HepG2 (cell line): ENCODE results near the gene CDK14. TPM values are rescaled to one million over a fixed set of nuclear protein-coding genes. Genes with fewer than 3 reads are reported as not detected.

Experiments
- ATAC-seq: fragments of 200-7000 bp; cut with Tn5 transposase; 3 replicates; pipeline ENCODE4 v1.9.1; 2020; ENCODE audit warnings: mild to moderate bottlenecking, moderate library complexity
- BruUV-seq: library from RNA; stranded (reverse); fragments of 400-500 nt; replicated peaks from 2 replicates; lab custom pipeline; 2021; lab: Mats Ljungman, UMichigan
- CTCF ChIA-PET: fragments of 300-600 bp; formaldehyde crosslinking; extraction: SDS; loops from one replicate; lab custom pipeline; 2021; ENCODE audit warnings: low total read pairs, inconsistent platforms, low intra/inter-chr PET ratio; lab: Yijun Ruan, JAX
- POLR2A ChIA-PET: fragments of 350-600 bp; sonication (Branson Sonifier 250); formaldehyde crosslinking; loops from one replicate; lab custom pipeline; 2020; ENCODE audit warnings: antibody characterized with exemption, inconsistent platforms; lab: Yijun Ruan, JAX
- DNase-seq: peaks from one replicate; pipeline ENCODE4 v3.0.0-alpha.2; 2015; ENCODE audit warnings: low spot score
- FAIRE-seq: peaks from 3 replicates; lab custom pipeline; 2011; peaks lifted over from hg19 to GRCh38; lab: Jason Lieb, UNC
- H2AFZ ChIP-seq: one replicate; pipeline ENCODE4 v1.6.1; 2011; ENCODE audit warnings: low read length, inconsistent platforms
- H3K27ac ChIP-seq: fragments of 300-600 bp; 3 replicates; pipeline ENCODE4 v1.8.0; 2011; ENCODE audit warnings: mixed run types, mild to moderate bottlenecking, mixed read lengths, low read length, inconsistent platforms; ENCODE audit not compliant: insufficient read depth; ENCODE audit errors: extremely low read length
- H3K27me3 ChIP-seq, 2 experiments: fragments of 200-600 bp in 1 of 2; 2 replicates in 1 of 2; 3 replicates in 1 of 2; pipeline versions ENCODE4 v1.6.0 to v1.8.0; 2011; ENCODE audit warnings: low read length in 2 of 2, mild to moderate bottlenecking in 2 of 2, moderate library complexity in 2 of 2, inconsistent platforms in 1 of 2; ENCODE audit not compliant: insufficient read depth in 2 of 2, control insufficient read depth in 1 of 2
- H3K36me3 ChIP-seq, 2 experiments: fragments of 200-600 bp in 1 of 2; replicated peaks in 1 of 2; 2 replicates in 1 of 2; 3 replicates in 1 of 2; pipeline versions ENCODE4 v1.5.1 to v1.8.0; 2011; ENCODE audit warnings: low read length in 2 of 2, inconsistent platforms in 1 of 2; ENCODE audit not compliant: insufficient read depth in 2 of 2, control insufficient read depth in 1 of 2
- H3K4me1 ChIP-seq: 2 replicates; pipeline ENCODE4 v1.5.1; 2012; ENCODE audit warnings: low read length, inconsistent platforms; ENCODE audit not compliant: insufficient read depth
- H3K4me2 ChIP-seq: 2 replicates; pipeline ENCODE4 v1.6.0; 2011; ENCODE audit warnings: low read depth, low read length, inconsistent platforms
- H3K4me3 ChIP-seq, 3 experiments: fragments of 200-600 bp in 1 of 3; sonication (generic), shearing (Covaris generic) in 1 of 3; replicated peaks in 1 of 3; 2 replicates each; pipeline ENCODE4 v1.5.1; 2011 to 2016; ENCODE audit warnings: low read length in 3 of 3, inconsistent platforms in 2 of 3, low read depth in 2 of 3, mild to moderate bottlenecking in 2 of 3, control low read depth in 1 of 3, mixed read lengths in 1 of 3; ENCODE audit not compliant: insufficient read depth in 1 of 3
- H3K79me2 ChIP-seq: one replicate; pipeline ENCODE4 v1.6.1; 2011; ENCODE audit warnings: low read length, inconsistent platforms; ENCODE audit not compliant: insufficient read depth
- H3K9ac ChIP-seq: 2 replicates; pipeline ENCODE4 v1.6.0; 2011; ENCODE audit warnings: mild to moderate bottlenecking, low read depth, low read length, inconsistent platforms; ENCODE audit not compliant: insufficient read depth
- H3K9me3 ChIP-seq: 2 replicates; pipeline ENCODE4 v1.5.1; 2012; ENCODE audit warnings: mild to moderate bottlenecking, low read length
- H4K20me1 ChIP-seq: 2 replicates; pipeline ENCODE4 v1.6.0; 2011; ENCODE audit warnings: inconsistent platforms, mild to moderate bottlenecking, low read length, moderate library complexity; ENCODE audit not compliant: insufficient read depth
- AHR ChIP-seq: IDR thresholded peaks from 2 replicates; pipeline ENCODE4 v1.6.1; 2018; ENCODE audit warnings: missing genetic modification reagents, missing compliant biosample characterization
- HNRNPLL ChIP-seq: fragments of 200-400 bp; formaldehyde crosslinking; IDR thresholded peaks from 2 replicates; pipeline ENCODE4 v1.6.1; 2017; ENCODE audit warnings: mild to moderate bottlenecking, low read depth, low read length; ENCODE audit not compliant: poor library complexity, severe bottlenecking
- NFE2 ChIP-seq: sonication (generic); formaldehyde crosslinking; IDR thresholded peaks from 2 replicates; pipeline ENCODE4 v1.4.0; 2020; ENCODE audit warnings: missing genetic modification reagents
- NR2C2 ChIP-seq: sonication (generic); formaldehyde crosslinking; IDR thresholded peaks from 2 replicates; pipeline ENCODE4 v1.4.0; 2020; ENCODE audit warnings: missing genetic modification reagents, mild to moderate bottlenecking, moderate library complexity, borderline replicate concordance
- ONECUT2 ChIP-seq: sonication (generic); formaldehyde crosslinking; IDR thresholded peaks from 2 replicates; pipeline ENCODE4 v1.4.0; 2020; ENCODE audit warnings: missing genetic modification reagents
- RFXANK ChIP-seq: IDR thresholded peaks from 2 replicates; pipeline ENCODE4 v1.6.1; 2016
- SMYD3 ChIP-seq: sonication (generic); formaldehyde crosslinking; IDR thresholded peaks from 2 replicates; pipeline ENCODE4 v1.8.1; 2023; ENCODE audit warnings: mild to moderate bottlenecking, missing genetic modification reagents
- SOX13 ChIP-seq, 3 experiments: fragments of 450-650 bp in 1 of 3; sonication (generic) in 1 of 3; formaldehyde crosslinking in 1 of 3; IDR thresholded peaks in 2 of 3; conservative IDR thresholded peaks in 1 of 3; 2 replicates each; pipeline versions ENCODE4 v1.5.0 to v1.6.1; 2016 to 2020; ENCODE audit warnings: antibody characterized with exemption in 1 of 3, mild to moderate bottlenecking in 1 of 3, missing compliant biosample characterization in 1 of 3, missing genetic modification reagents in 1 of 3, moderate library complexity in 1 of 3
- WIZ ChIP-seq: sonication (generic); formaldehyde crosslinking; IDR thresholded peaks from 2 replicates; pipeline ENCODE4 v1.5.1; 2020; ENCODE audit warnings: mild to moderate bottlenecking, missing genetic modification reagents
- ZNF136 ChIP-seq: sonication (generic); formaldehyde crosslinking; IDR thresholded peaks from 2 replicates; pipeline ENCODE4 v1.8.1; 2022; ENCODE audit warnings: low read depth, mild to moderate bottlenecking, moderate library complexity, missing genetic modification reagents
- ZNF3 ChIP-seq: IDR thresholded peaks from 2 replicates; pipeline ENCODE4 v1.7.0; 2017; ENCODE audit warnings: inconsistent platforms
- WGBS: methylation state at CpG from one replicate; pipeline ENCODE4 v1.1.6; 2017; ENCODE audit warnings: low lambda C conversion rate; 5-methylcytosine and 5-hydroxymethylcytosine counted together
- in situ Hi-C: cut with HindIII; loops from 2 replicates; pipeline ENCODE4 v1.10.0; 2017; ENCODE audit warnings: low pct_unique_long_range_greater_than_20kb; ENCODE audit not compliant: extremely low pct_ligation_motif_present
- intact Hi-C: fragments of 100-400 bp; cut with micrococcal nuclease; formaldehyde crosslinking; loops from one replicate; pipeline ENCODE4 v1.10.0; 2022; ENCODE audit not compliant: unreplicated experiment
- polyA plus RNA-seq, 8 experiments: library from polyadenylated mRNA; depleted of rRNA in 3 of 8; stranded (reverse) in 7 of 8; unstranded in 1 of 8; fragments of >200 nt; fragmentation: Illumina TruSeq in 4 of 8; extraction: Trizol in 4 of 8; gene quantifications; 2 replicates each; pipeline versions ENCODE4 v1.2.1 to v1.2.3, GENCODE V29; 2011 to 2016; ENCODE audit warnings: low read depth in 4 of 8, missing spikeins in 1 of 8, mixed read lengths in 1 of 8; ENCODE audit not compliant: insufficient read depth in 1 of 8
- total RNA-seq, 5 experiments: library from RNA; depleted of rRNA; stranded (reverse); fragments of >200 nt; fragmentation: Illumina TruSeq; extraction: Trizol; gene quantifications; 2 replicates each; pipeline ENCODE4 v1.2.3, GENCODE V29; 2016; ENCODE audit warnings: low read depth in 1 of 5

Gene CDK14
- total and polyA plus RNA-seq, 2 of the 13 experiments (the other 11 are each of a cell fraction or from before 2014, with no cell fraction given) = 0.26 to 0.71 TPM

DNA sequence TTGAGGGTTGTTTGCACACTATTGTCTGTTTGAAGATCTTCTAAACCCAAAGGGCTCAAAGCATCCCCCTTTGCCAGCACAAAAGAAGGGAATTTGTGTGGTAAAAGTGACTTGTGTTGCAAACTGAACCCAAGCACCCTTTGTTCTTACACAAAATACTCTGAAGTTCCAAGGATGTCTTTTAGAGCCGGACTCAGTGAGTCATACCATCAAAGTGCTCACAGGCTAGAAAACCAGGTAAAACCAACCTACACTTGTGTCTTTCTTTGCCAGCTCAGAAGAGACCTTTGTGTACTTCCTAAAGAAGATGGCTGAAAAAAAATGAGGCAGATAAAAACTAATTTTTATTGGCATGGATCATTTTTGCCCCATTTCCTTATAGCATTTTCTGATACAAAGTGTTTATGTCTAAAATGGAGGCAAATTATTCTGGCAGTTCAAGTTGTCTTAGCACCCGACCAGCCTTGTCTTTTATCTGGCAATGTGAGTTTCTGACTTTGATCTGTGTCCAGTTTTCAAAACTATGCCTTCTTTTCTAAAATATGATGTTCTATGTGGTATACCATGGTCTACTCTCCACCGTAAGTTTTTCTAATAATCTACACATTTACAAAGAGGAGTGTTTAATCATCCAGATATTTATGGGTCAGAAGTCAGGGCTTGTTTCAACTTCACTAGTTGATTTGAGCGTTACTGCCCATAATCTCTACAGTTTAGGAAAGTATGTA, 539.7 kb downstream of the CDK14 start:
- CTCF ChIA-PET = no interaction called here
- Histone ChIP-seq H3K27me3 (no peaks in the 10 kb centered on the region), H3K9ac (no peak overlapping the region), H3K4me1 (no peaks in the 10 kb centered on the region), H3K4me3 (no peak overlapping the region), H3K36me3 (no peaks in the 10 kb centered on the region), H3K27ac (no peak overlapping the region), H3K79me2 (no peaks in the 10 kb centered on the region), H3K9me3 (no peaks in the 10 kb centered on the region), H3K4me2 (no peak overlapping the region), H4K20me1 (no peaks in the 10 kb centered on the region), H2AFZ (no peak overlapping the region)
- no TSS peak for BruUV-seq
- no peak for FAIRE-seq
- TF ChIP-seq NR2C2 (no peak), SMYD3 (no peak), ZNF3 (no peak), ONECUT2 (CRISPR knock-in tag) (no peak), HNRNPLL (no peak), WIZ (CRISPR knock-in tag) (no peak), SOX13 (IDR thresholded peaks at IDR 0.05) (no peak), SOX13 (CRISPR knock-in tag; conservative IDR thresholded peaks at IDR 0.05 in 1 of 2, IDR thresholded peaks at IDR 0.05 in 1 of 2) (no peak), AHR (no peak), NFE2 (no peak), ZNF136 (CRISPR knock-in tag) (no peak), RFXANK (CRISPR knock-in tag) (no peak)
- POLR2A ChIA-PET = no interaction called here
- no peak for ATAC-seq
- in situ Hi-C loops (no loop called here), intact Hi-C loops (no loop called here)
- 23% methylated on average over 4 of the region's 4 CpGs for WGBS
- no peak for DNase-seq
